ENCODE results near the gene PCDH8.

Gene PCDH8

DNA sequence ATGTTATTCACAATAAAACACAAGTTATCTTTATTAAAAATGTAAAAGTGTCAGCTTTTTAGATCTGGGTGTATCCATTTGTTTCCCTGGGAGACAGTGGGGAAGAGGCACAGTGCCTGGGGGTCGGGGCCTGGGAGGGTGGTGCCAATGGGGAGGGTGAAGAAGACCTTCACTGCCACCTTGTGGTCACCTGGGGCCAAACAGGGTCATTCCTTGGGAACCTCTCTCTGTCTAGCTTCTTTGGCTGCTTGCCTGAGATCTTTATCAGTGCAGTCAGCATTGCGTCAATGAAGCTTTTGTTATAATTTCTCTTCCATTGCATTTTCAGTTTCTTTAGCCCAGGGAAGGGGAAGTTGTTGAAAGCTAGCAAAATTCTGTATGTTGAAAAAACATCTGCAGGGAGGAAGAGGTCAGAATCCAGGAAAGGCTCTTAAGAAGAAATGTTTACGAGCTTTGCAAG lies 39.1 kb downstream of the PCDH8 start:
- Histone ChIP-seq H3K9ac (ENCODE audit: low read length) (no peak overlapping the region), H3K56ac (ENCODE audit: low read length) (no peak overlapping the region), H4K5ac (ENCODE audit: low read length) (no peak overlapping the region), H3K23ac (ENCODE audit: low read length) (no peak overlapping the region), H3K27ac (ENCODE audit: low read depth, low read length) (no peak overlapping the region), H2BK120ac (ENCODE audit: low read depth, low read length) (no peak overlapping the region), H3K4me2 (ENCODE audit: low read length) (no peak overlapping the region), H3K4me3 (ENCODE audit: low read length) (no peak overlapping the region), H2BK5ac (ENCODE audit: low read length) (no peak overlapping the region), H3K27me3 (ENCODE audit: insufficient read depth, low read length, poor library complexity) (no peaks in the 10 kb centered on the region), H4K8ac (ENCODE audit: low read depth, low read length) (no peak overlapping the region), H3K36me3 (ENCODE audit: control insufficient read depth, insufficient read depth, low read length) (no peaks in the 10 kb centered on the region), H2AK5ac (ENCODE audit: low read length) (no peak overlapping the region), H3K4ac (ENCODE audit: low read depth, low read length) (no peak overlapping the region), H2BK15ac (replicated peaks; ENCODE audit: low read depth) (no peak overlapping the region), H3K4me1 (ENCODE audit: control insufficient read depth, low read depth, low read length) (no peaks in the 10 kb centered on the region), H3K18ac (ENCODE audit: low read length) (no peak overlapping the region), H3K79me2 (ENCODE audit: control insufficient read depth, insufficient read depth, low read length) (no peaks in the 10 kb centered on the region), H3K79me1 (ENCODE audit: low read length) (no peaks in the 10 kb centered on the region)
- peak; percentile 90 for DNase-seq
- no CpG with 5 or more reads among the region's 3 CpGs for WGBS (ENCODE audit: extremely low coverage, insufficient coverage, low lambda C conversion rate)

DNA sequence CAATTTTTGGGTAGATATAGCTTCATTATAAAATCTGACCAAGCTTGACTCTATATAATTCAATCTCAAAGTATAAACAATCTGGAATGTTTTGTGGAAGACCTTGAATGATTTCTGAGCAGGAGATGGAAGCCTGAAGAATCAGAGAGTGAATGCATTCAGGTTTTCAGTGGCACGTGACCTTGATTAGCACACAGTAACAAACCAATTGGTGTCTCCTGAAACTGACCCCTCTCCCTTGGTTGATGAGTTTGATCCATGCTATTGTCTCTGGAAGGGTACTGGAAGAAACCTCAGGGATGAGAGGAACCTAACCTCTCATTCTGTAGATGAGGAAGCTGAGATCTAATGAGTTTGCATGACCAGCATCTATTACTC lies 39.6 kb downstream of the PCDH8 start:
- Histone ChIP-seq H2BK5ac (ENCODE audit: low read length) (no peak overlapping the region), H3K4ac (ENCODE audit: low read depth, low read length) (no peak overlapping the region), H2BK120ac (ENCODE audit: low read depth, low read length) (no peak overlapping the region), H4K5ac (ENCODE audit: low read length) (no peak overlapping the region), H3K56ac (ENCODE audit: low read length) (no peak overlapping the region), H3K79me1 (ENCODE audit: low read length) (no peaks in the 10 kb centered on the region), H3K23ac (ENCODE audit: low read length) (no peak overlapping the region), H2BK15ac (replicated peaks; ENCODE audit: low read depth) (no peak overlapping the region), H3K4me2 (ENCODE audit: low read length) (no peak overlapping the region), H3K4me1 (ENCODE audit: control insufficient read depth, low read depth, low read length) (no peaks in the 10 kb centered on the region), H3K36me3 (ENCODE audit: control insufficient read depth, insufficient read depth, low read length) (no peaks in the 10 kb centered on the region), H3K9ac (ENCODE audit: low read length) (no peak overlapping the region), H3K18ac (ENCODE audit: low read length) (no peak overlapping the region), H3K27ac (ENCODE audit: low read depth, low read length) (no peak overlapping the region), H3K27me3 (ENCODE audit: insufficient read depth, low read length, poor library complexity) (no peaks in the 10 kb centered on the region), H3K4me3 (ENCODE audit: low read length) (no peak overlapping the region), H4K8ac (ENCODE audit: low read depth, low read length) (no peak overlapping the region), H3K79me2 (ENCODE audit: control insufficient read depth, insufficient read depth, low read length) (no peaks in the 10 kb centered on the region), H2AK5ac (ENCODE audit: low read length) (no peak overlapping the region)
- DNase-seq = peak; percentile 47
- no CpG with 5 or more reads among the region's 1 CpG for WGBS (ENCODE audit: extremely low coverage, insufficient coverage, low lambda C conversion rate)

GRCh38 chr13:52806029-52806428 lies 42.4 kb downstream of the PCDH8 start:
- Histone ChIP-seq H3K36me3 (ENCODE audit: control insufficient read depth, insufficient read depth, low read length) (no peaks in the 10 kb centered on the region), H3K4me3 (ENCODE audit: low read length) (no peak overlapping the region), H3K9ac (ENCODE audit: low read length) (no peak overlapping the region), H4K5ac (ENCODE audit: low read length) (no peak overlapping the region), H3K4ac (ENCODE audit: low read depth, low read length) (no peak overlapping the region), H3K79me2 (ENCODE audit: control insufficient read depth, insufficient read depth, low read length) (no peaks in the 10 kb centered on the region), H3K79me1 (ENCODE audit: low read length) (no peaks in the 10 kb centered on the region), H3K4me2 (ENCODE audit: low read length) (no peak overlapping the region), H4K8ac (ENCODE audit: low read depth, low read length) (no peak overlapping the region), H3K56ac (ENCODE audit: low read length) (no peak overlapping the region), H3K27me3 (ENCODE audit: insufficient read depth, low read length, poor library complexity) (no peaks in the 10 kb centered on the region), H3K23ac (ENCODE audit: low read length) (no peak overlapping the region), H3K27ac (ENCODE audit: low read depth, low read length) (no peak overlapping the region), H2BK120ac (ENCODE audit: low read depth, low read length) (no peak overlapping the region), H2BK15ac (replicated peaks; ENCODE audit: low read depth) (no peak overlapping the region), H2BK5ac (ENCODE audit: low read length) (no peak overlapping the region), H2AK5ac (ENCODE audit: low read length) (no peak overlapping the region), H3K4me1 (ENCODE audit: control insufficient read depth, low read depth, low read length) (no peaks in the 10 kb centered on the region), H3K18ac (ENCODE audit: low read length) (no peak overlapping the region)
- no peak for DNase-seq
- WGBS (ENCODE audit: extremely low coverage, insufficient coverage, low lambda C conversion rate) = no CpG with 5 or more reads among the region's 6 CpGs

- Histone ChIP-seq H3K27ac (ENCODE audit: low read depth, low read length) (no peak overlapping the region), H3K79me2 (ENCODE audit: control insufficient read depth, insufficient read depth, low read length) (no peaks in the 10 kb centered on the region), H2AK5ac (ENCODE audit: low read length) (no peak overlapping the region), H3K27me3 (ENCODE audit: insufficient read depth, low read length, poor library complexity) (no peaks in the 10 kb centered on the region), H3K23ac (ENCODE audit: low read length) (no peak overlapping the region), H3K36me3 (ENCODE audit: control insufficient read depth, insufficient read depth, low read length) (no peaks in the 10 kb centered on the region), H4K8ac (ENCODE audit: low read depth, low read length) (no peak overlapping the region), H3K4ac (ENCODE audit: low read depth, low read length) (no peak overlapping the region), H3K4me3 (ENCODE audit: low read length) (no peak overlapping the region), H3K4me1 (ENCODE audit: control insufficient read depth, low read depth, low read length) (no peaks in the 10 kb centered on the region), H3K56ac (ENCODE audit: low read length) (no peak overlapping the region), H2BK15ac (replicated peaks; ENCODE audit: low read depth) (no peak overlapping the region), H4K5ac (ENCODE audit: low read length) (no peak overlapping the region), H3K18ac (ENCODE audit: low read length) (no peak overlapping the region), H2BK120ac (ENCODE audit: low read depth, low read length) (no peak overlapping the region), H2BK5ac (ENCODE audit: low read length) (no peak overlapping the region), H3K9ac (ENCODE audit: low read length) (no peak overlapping the region), H3K79me1 (ENCODE audit: low read length) (no peaks in the 10 kb centered on the region), H3K4me2 (ENCODE audit: low read length) (no peak overlapping the region)
- no peak for DNase-seq
- WGBS (ENCODE audit: extremely low coverage, insufficient coverage, low lambda C conversion rate) = no CpG with 5 or more reads among the region's 3 CpGs
Observed at GRCh38 chr13:52804202-52804641, 44.2 kb downstream of the PCDH8 start.

GRCh38 chr13:52800856-52801255 lies 47.6 kb downstream of the PCDH8 start:
- Histone ChIP-seq H3K18ac (ENCODE audit: low read length) (no peak overlapping the region), H3K56ac (ENCODE audit: low read length) (no peak overlapping the region), H3K79me1 (ENCODE audit: low read length) (no peaks in the 10 kb centered on the region), H3K36me3 (ENCODE audit: control insufficient read depth, insufficient read depth, low read length) (no peaks in the 10 kb centered on the region), H3K4ac (ENCODE audit: low read depth, low read length) (no peak overlapping the region), H2AK5ac (ENCODE audit: low read length) (no peak overlapping the region), H3K9ac (ENCODE audit: low read length) (no peak overlapping the region), H3K23ac (ENCODE audit: low read length) (no peak overlapping the region), H3K4me2 (ENCODE audit: low read length) (no peak overlapping the region), H2BK5ac (ENCODE audit: low read length) (no peak overlapping the region), H3K27ac (ENCODE audit: low read depth, low read length) (no peak overlapping the region), H2BK15ac (replicated peaks; ENCODE audit: low read depth) (no peak overlapping the region), H4K5ac (ENCODE audit: low read length) (no peak overlapping the region), H3K4me3 (ENCODE audit: low read length) (no peak overlapping the region), H3K4me1 (ENCODE audit: control insufficient read depth, low read depth, low read length) (no peaks in the 10 kb centered on the region), H3K79me2 (ENCODE audit: control insufficient read depth, insufficient read depth, low read length) (no peaks in the 10 kb centered on the region), H2BK120ac (ENCODE audit: low read depth, low read length) (no peak overlapping the region), H3K27me3 (ENCODE audit: insufficient read depth, low read length, poor library complexity) (no peaks in the 10 kb centered on the region), H4K8ac (ENCODE audit: low read depth, low read length) (no peak overlapping the region)
- no CpG with 5 or more reads among the region's 5 CpGs for WGBS (ENCODE audit: extremely low coverage, insufficient coverage, low lambda C conversion rate)
- DNase-seq = no peak

- H4K8ac ChIP-seq (ENCODE audit: low read depth, low read length) = no peak overlapping the region
- H2AK5ac ChIP-seq (ENCODE audit: low read length) = no peak overlapping the region
- no peaks in the 10 kb centered on the region for H3K36me3 ChIP-seq (ENCODE audit: control insufficient read depth, insufficient read depth, low read length)
- no peaks in the 10 kb centered on the region for H3K79me1 ChIP-seq (ENCODE audit: low read length)
- H3K23ac ChIP-seq (ENCODE audit: low read length) = no peak overlapping the region
- no peak overlapping the region for H3K18ac ChIP-seq (ENCODE audit: low read length)
- H3K27me3 ChIP-seq (ENCODE audit: insufficient read depth, low read length, poor library complexity) = no peaks in the 10 kb centered on the region
- H2BK120ac ChIP-seq (ENCODE audit: low read depth, low read length) = no peak overlapping the region
- no CpG with 5 or more reads among the region's 1 CpG for WGBS (ENCODE audit: extremely low coverage, insufficient coverage, low lambda C conversion rate)
- no peak overlapping the region for H3K9ac ChIP-seq (ENCODE audit: low read length)
- no peak overlapping the region for H3K56ac ChIP-seq (ENCODE audit: low read length)
- H3K4me1 ChIP-seq (ENCODE audit: control insufficient read depth, low read depth, low read length) = no peaks in the 10 kb centered on the region
- H3K27ac ChIP-seq (ENCODE audit: low read depth, low read length) = no peak overlapping the region
- H4K5ac ChIP-seq (ENCODE audit: low read length) = no peak overlapping the region
- H3K4me2 ChIP-seq (ENCODE audit: low read length) = no peak overlapping the region
- no peaks in the 10 kb centered on the region for H3K79me2 ChIP-seq (ENCODE audit: control insufficient read depth, insufficient read depth, low read length)
- no peak overlapping the region for H2BK5ac ChIP-seq (ENCODE audit: low read length)
- no peak overlapping the region for H2BK15ac ChIP-seq (replicated peaks; ENCODE audit: low read depth)
- no peak for DNase-seq
- H3K4ac ChIP-seq (ENCODE audit: low read depth, low read length) = no peak overlapping the region
- no peak overlapping the region for H3K4me3 ChIP-seq (ENCODE audit: low read length)
Observed at GRCh38 chr13:52798770-52799430, 49.5 kb downstream of the PCDH8 start.
